Measurements from ENCODE around the gene AOPEP.

AOPEP gene

DNA sequence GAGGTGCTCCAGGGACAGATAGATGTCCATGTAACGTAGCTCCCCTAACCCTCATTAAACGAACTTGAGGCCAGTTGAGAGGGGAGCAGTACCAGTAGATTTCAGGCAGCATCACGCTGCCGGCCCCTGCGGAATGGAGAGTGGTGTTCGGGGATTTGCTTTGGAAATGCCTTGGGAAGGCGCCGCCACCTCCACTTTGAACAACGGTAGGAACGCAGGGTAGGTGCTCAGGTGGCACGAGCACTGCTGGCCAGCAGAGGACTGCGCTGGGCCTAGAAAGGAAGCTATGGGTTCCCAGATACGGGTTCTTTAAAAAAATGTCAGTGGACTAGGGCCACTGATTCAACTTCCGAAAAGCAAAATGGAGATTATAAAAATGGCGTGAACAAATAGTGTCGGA lies 319.3 kb downstream of the AOPEP start:
- no peak overlapping the region for H3K4me3 ChIP-seq (ENCODE audit: low read depth, low read length)
- POLR2A ChIA-PET, result interaction anchor here (0.9 kb wide), 1 partner anchor 21 kb away, joined by 4 read pairs; no protein-coding TSS in a partner anchor

DNA sequence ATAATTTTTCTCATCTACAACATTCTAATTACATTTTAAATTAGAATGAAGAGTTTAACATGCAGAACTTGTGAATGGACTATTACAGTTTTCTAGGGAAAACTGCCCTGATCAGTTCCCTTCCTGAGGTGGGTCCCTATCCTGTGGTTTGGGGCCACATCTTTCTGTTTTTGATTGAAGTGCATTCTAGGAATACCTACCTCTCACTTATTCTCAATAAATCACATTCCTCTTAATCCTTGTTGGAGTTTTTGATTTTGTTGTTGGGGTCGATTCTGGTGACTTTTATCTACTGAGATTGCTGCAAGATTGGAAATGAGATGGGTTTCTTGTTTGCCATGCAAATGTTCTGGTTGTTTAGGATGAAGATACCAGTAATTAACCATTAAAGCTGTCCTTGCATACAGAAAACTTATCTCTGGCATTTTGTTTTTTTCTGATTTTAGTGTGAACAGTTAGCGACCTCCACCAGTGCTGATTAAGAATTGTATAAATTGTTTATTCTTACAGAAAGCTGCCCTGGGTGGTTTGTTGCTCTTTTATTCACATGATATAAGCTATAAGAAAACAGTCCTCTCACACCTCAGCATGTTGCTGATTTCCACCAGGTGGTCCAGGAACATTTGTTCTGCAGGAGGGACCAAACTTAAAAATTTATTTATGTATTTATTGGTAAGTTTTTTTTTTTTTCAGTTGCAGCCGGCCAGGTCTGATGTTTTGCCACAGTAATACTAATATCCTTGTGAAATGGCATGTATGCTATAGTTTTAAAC lies 321.1 kb downstream of the AOPEP start:
- CTCF ChIA-PET, result interaction anchor here (0.7 to 1.0 kb wide), 2 partner anchors 94 to 264 kb away, joined by 3 to 4 read pairs; no protein-coding TSS in a partner anchor

More for the DNA sequence above, 319.3 kb downstream of the AOPEP start:
- Histone ChIP-seq H3K4me1 (ENCODE audit: control insufficient read depth, insufficient read depth, low read length) (peaks cover 18% of the 10 kb centered on the region), H3K9me3 (ENCODE audit: control insufficient read depth, insufficient read depth, low read depth, low read length) (no peaks in the 10 kb centered on the region), H3K27ac (ENCODE audit: extremely low read depth, low read depth, low read length) (no peak overlapping the region), H3K36me3 (ENCODE audit: control insufficient read depth in 2 of 2, insufficient read depth in 1 of 2, low read length in 2 of 2) (no peaks in the 10 kb centered on the region)
- TF ChIP-seq MZF1 (tag by site-specific recombination; IDR thresholded peaks at IDR 0.05; ENCODE audit: borderline replicate concordance) (no peak), ZNF248 (tag by site-specific recombination; IDR thresholded peaks at IDR 0.05) (no peak)
- TF ChIP-seq, protein P1, sequence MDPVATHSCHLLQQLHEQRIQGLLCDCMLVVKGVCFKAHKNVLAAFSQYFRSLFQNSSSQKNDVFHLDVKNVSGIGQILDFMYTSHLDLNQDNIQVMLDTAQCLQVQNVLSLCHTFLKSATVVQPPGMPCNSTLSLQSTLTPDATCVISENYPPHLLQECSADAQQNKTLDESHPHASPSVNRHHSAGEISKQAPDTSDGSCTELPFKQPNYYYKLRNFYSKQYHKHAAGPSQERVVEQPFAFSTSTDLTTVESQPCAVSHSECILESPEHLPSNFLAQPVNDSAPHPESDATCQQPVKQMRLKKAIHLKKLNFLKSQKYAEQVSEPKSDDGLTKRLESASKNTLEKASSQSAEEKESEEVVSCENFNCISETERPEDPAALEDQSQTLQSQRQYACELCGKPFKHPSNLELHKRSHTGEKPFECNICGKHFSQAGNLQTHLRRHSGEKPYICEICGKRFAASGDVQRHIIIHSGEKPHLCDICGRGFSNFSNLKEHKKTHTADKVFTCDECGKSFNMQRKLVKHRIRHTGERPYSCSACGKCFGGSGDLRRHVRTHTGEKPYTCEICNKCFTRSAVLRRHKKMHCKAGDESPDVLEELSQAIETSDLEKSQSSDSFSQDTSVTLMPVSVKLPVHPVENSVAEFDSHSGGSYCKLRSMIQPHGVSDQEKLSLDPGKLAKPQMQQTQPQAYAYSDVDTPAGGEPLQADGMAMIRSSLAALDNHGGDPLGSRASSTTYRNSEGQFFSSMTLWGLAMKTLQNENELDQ (tag by site-specific recombination; IDR thresholded peaks at IDR 0.05; ENCODE audit: low read depth), result no peak
- TF ChIP-seq, protein P2, sequence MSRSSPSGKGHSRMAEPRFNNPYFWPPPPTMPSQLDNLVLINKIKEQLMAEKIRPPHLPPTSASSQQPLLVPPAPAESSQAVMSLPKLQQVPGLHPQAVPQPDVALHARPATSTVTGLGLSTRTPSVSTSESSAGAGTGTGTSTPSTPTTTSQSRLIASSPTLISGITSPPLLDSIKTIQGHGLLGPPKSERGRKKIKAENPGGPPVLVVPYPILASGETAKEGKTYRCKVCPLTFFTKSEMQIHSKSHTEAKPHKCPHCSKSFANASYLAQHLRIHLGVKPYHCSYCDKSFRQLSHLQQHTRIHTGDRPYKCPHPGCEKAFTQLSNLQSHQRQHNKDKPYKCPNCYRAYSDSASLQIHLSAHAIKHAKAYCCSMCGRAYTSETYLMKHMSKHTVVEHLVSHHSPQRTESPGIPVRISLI (tag by site-specific recombination; IDR thresholded peaks at IDR 0.05), result no peak
- CTCF ChIA-PET, result interaction anchor here (0.7 kb wide), 2 partner anchors 10 to 42 kb away, joined by 3 read pairs; no protein-coding TSS in a partner anchor

DNA sequence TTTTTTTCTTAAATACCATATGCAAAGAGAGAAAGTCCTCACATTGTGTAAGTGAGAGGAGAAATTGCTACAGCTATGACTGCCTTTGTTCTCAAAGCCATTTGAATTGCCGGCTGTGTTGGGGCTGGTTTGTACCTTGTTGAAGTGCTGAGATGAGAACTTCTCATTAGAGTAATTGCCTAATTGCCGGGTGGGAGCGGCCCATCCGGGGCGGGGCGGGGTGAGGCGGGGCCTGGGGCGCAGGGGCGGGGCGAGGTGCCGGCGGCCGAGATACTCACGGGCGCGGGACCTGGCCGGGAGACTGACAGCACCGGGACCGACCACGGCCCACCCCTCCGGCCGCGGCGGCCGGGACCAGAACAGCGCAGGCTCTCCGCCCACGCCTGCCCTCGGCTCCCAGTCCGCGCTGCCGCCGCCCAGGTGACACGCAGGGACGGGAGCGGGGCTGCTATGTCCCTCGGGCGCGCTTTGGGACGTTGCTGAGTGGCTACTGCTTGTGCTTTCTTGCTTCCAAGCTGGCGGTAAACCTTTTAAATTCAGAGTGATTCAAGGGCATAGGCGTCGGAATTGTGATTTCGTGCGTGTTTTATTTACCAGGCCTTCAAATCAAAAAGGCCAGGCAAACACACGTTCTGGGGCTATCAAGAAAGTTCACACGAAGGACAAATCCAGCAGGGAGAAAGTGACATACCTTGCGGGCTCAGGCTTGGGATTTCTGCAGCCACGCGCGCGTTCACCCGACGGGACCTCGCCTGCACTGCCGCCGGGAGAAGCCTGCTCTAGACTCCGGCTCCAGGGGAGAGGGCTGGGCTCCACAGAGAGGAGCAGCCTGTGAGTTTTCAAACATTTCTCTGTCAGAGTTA lies 322.0 kb downstream of the AOPEP start:
- Histone ChIP-seq H3K27ac (ENCODE audit: extremely low read depth, low read depth, low read length) (no peak overlapping the region), H3K4me1 (ENCODE audit: control insufficient read depth, insufficient read depth, low read length) (peaks cover 18% of the 10 kb centered on the region), H3K9me3 (ENCODE audit: control insufficient read depth, insufficient read depth, low read depth, low read length) (no peaks in the 10 kb centered on the region), H3K4me3 (ENCODE audit: low read depth, low read length) (peak overlapping the region; percentile 64), H3K36me3 (ENCODE audit: control insufficient read depth in 2 of 2, insufficient read depth in 1 of 2, low read length in 2 of 2) (no peaks in the 10 kb centered on the region)
- CTCF ChIA-PET, result interaction anchor here (0.7 to 1.4 kb wide), 5 partner anchors 24 to 265 kb away, joined by 3 to 6 read pairs (median 4); no protein-coding TSS in a partner anchor
- POLR2A ChIA-PET, result interaction anchor here (0.8 to 1.0 kb wide), 2 partner anchors 8 to 23 kb away, joined by 3 to 7 read pairs; no protein-coding TSS in a partner anchor
- TF ChIP-seq, protein P3, sequence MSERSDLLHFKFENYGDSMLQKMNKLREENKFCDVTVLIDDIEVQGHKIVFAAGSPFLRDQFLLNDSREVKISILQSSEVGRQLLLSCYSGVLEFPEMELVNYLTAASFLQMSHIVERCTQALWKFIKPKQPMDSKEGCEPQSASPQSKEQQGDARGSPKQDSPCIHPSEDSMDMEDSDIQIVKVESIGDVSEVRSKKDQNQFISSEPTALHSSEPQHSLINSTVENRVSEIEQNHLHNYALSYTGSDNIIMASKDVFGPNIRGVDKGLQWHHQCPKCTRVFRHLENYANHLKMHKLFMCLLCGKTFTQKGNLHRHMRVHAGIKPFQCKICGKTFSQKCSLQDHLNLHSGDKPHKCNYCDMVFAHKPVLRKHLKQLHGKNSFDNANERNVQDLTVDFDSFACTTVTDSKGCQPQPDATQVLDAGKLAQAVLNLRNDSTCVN (tag by site-specific recombination; optimal IDR thresholded peaks at IDR 0.05), result peak; percentile 85
- 0 out of 2 replicates have a peak, but pooled peaks have one; percentile 54 for TF ChIP-seq ZNF501 (tag by site-specific recombination; IDR thresholded peaks at IDR 0.05)
- TF ChIP-seq ZFHX2 (tag by site-specific recombination; conservative IDR thresholded peaks at IDR 0.05), result peak; percentile 54
- TF ChIP-seq SP7 (tag by site-specific recombination; IDR thresholded peaks at IDR 0.05), result peak; percentile 38
- TF ChIP-seq ZNF791 (tag by site-specific recombination; IDR thresholded peaks at IDR 0.05), result no peak
- peak; percentile 74 for TF ChIP-seq PRDM1 (tag by site-specific recombination; IDR thresholded peaks at IDR 0.05)
- no peak for TF ChIP-seq ZNF202 (tag by site-specific recombination; IDR thresholded peaks at IDR 0.05; ENCODE audit: borderline replicate concordance)
- TF ChIP-seq, protein P4, sequence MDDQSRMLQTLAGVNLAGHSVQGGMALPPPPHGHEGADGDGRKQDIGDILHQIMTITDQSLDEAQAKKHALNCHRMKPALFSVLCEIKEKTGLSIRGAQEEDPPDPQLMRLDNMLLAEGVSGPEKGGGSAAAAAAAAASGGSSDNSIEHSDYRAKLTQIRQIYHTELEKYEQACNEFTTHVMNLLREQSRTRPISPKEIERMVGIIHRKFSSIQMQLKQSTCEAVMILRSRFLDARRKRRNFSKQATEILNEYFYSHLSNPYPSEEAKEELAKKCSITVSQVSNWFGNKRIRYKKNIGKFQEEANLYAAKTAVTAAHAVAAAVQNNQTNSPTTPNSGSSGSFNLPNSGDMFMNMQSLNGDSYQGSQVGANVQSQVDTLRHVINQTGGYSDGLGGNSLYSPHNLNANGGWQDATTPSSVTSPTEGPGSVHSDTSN (CRISPR knock-in tag; IDR thresholded peaks at IDR 0.05), result 0 out of 2 replicates have a peak, but pooled peaks have one; percentile 67
- TF ChIP-seq KLF1 (tag by site-specific recombination; IDR thresholded peaks at IDR 0.05), result peak; percentile 31; the same call in 1 of the 2 replicates
- TF ChIP-seq SP2 (tag by site-specific recombination; IDR thresholded peaks at IDR 0.05), result peak; percentile 32; the same call in 1 of the 2 replicates
- no peak for TF ChIP-seq ZNF174 (tag by site-specific recombination; IDR thresholded peaks at IDR 0.05)
- TF ChIP-seq OSR2 (tag by site-specific recombination; IDR thresholded peaks at IDR 0.05), result peak; percentile 12; the same call in 1 of the 2 replicates
- TF ChIP-seq ZFP41 (tag by site-specific recombination; IDR thresholded peaks at IDR 0.05; ENCODE audit: borderline replicate concordance), result no peak

More for the DNA sequence above, 321.1 kb downstream of the AOPEP start:
- TF ChIP-seq ZNF701 (tag by site-specific recombination; IDR thresholded peaks at IDR 0.05), result no peak
- TF ChIP-seq, protein P5, sequence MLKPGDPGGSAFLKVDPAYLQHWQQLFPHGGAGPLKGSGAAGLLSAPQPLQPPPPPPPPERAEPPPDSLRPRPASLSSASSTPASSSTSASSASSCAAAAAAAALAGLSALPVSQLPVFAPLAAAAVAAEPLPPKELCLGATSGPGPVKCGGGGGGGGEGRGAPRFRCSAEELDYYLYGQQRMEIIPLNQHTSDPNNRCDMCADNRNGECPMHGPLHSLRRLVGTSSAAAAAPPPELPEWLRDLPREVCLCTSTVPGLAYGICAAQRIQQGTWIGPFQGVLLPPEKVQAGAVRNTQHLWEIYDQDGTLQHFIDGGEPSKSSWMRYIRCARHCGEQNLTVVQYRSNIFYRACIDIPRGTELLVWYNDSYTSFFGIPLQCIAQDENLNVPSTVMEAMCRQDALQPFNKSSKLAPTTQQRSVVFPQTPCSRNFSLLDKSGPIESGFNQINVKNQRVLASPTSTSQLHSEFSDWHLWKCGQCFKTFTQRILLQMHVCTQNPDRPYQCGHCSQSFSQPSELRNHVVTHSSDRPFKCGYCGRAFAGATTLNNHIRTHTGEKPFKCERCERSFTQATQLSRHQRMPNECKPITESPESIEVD (tag by site-specific recombination; IDR thresholded peaks at IDR 0.05), result peak; percentile 58; the same call in 1 of the 2 replicates
- POLR2A ChIA-PET, result interaction anchor here (0.8 to 1.0 kb wide), 2 partner anchors 9 to 22 kb away, joined by 3 to 7 read pairs; no protein-coding TSS in a partner anchor
- H3K27ac ChIP-seq (ENCODE audit: extremely low read depth, low read depth, low read length), result no peak overlapping the region
- H3K4me3 ChIP-seq (ENCODE audit: low read depth, low read length), result no peak overlapping the region
- H3K4me1 ChIP-seq (ENCODE audit: control insufficient read depth, insufficient read depth, low read length), result peaks cover 18% of the 10 kb centered on the region
- H3K36me3 ChIP-seq (ENCODE audit: control insufficient read depth in 2 of 2, insufficient read depth in 1 of 2, low read length in 2 of 2), result no peaks in the 10 kb centered on the region
- no peaks in the 10 kb centered on the region for H3K9me3 ChIP-seq (ENCODE audit: control insufficient read depth, insufficient read depth, low read depth, low read length)

Measured in HEK293 (cell line).